22Rv1 (cell line): ENCODE measurements around the gene ANTXR1.

Experiments used
- ZFX ChIP-seq: fragments of 450-650 bp; IDR thresholded peaks from 2 replicates; pipeline ENCODE4 v1.6.1; 2017; ENCODE audit warnings: antibody characterized with exemption, borderline replicate concordance
- TF ChIP-seq, protein P1 (sequence below): fragments of 450-650 bp; IDR thresholded peaks from 2 replicates; pipeline ENCODE4 v1.5.1; 2017; ENCODE audit warnings: mild to moderate bottlenecking

DNA sequence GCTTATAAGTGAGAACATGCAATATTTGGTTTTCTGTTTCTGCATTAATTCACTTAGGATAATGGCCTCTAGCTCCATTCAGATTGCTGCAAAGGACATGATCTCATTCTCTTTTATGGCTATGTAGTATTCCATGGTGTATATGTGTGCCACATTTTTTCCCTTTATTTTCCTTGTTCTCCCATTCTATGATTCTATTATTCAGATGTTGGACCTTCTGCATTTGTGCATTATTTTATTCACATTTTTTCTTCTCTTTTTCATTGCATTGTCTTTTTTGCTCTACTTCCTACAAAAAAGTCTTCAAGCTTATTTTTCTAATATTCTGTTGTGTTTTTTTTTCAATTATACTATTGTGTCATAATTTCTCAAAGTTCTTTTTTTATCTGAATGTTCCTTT is 11.1 kb upstream of the ANTXR1 start:
- TF ChIP-seq, protein P1, sequence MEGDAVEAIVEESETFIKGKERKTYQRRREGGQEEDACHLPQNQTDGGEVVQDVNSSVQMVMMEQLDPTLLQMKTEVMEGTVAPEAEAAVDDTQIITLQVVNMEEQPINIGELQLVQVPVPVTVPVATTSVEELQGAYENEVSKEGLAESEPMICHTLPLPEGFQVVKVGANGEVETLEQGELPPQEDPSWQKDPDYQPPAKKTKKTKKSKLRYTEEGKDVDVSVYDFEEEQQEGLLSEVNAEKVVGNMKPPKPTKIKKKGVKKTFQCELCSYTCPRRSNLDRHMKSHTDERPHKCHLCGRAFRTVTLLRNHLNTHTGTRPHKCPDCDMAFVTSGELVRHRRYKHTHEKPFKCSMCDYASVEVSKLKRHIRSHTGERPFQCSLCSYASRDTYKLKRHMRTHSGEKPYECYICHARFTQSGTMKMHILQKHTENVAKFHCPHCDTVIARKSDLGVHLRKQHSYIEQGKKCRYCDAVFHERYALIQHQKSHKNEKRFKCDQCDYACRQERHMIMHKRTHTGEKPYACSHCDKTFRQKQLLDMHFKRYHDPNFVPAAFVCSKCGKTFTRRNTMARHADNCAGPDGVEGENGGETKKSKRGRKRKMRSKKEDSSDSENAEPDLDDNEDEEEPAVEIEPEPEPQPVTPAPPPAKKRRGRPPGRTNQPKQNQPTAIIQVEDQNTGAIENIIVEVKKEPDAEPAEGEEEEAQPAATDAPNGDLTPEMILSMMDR: no peak
- no peak for TF ChIP-seq ZFX
